HL-60/S4 (cell line): ENCODE data around the gene FAM236A.
"Not testable (repeated sequence)": the region's sequence is repeated elsewhere in the genome, so short reads cannot be mapped to it uniquely, and the experiment has no call there.

Source experiments
- in situ Hi-C: fragments of 300-500 bp; cut with MboI; formaldehyde crosslinking; loops from 2 replicates; pipeline ENCODE4 v1.14.3; 2022; ENCODE audit warnings: low sequenced_read_pairs

Gene FAM236A

GRCh38 chrX:72937906-72938305, at the start of gene FAM236A:
Gene FAM236A (plus strand): TSS chrX:72938206. CDS start chrX:72938263, 57 bp downstream.
- in situ Hi-C loops: not testable (repeated sequence)

- in situ Hi-C loops: not testable (repeated sequence)
Observed at GRCh38 chrX:72889740-72890139, 48.3 kb upstream of the FAM236A start.

DNA sequence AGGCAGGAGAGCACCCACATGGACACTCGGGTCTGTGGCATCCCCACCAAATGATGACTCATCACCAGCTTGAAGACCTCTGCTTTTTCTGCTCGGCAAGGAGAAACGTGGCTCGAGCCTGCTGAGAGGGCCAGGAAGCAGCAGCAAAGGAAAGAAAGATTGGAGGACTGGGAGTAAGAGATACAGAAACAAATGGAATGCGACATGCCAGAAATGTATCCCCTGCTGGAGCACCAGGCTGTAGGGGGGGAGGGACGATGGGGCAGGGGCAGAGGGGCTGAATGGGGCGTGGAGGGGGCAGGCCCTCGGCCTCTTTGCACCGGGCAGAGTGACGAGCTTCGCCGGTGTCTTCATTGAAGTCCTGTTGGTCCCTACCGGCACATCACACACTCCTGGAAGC, 25.7 kb upstream of the FAM236A start, which contains the start of gene FAM236C:
TSS of gene FAM236C (plus strand) at position 301 of the 400 bp plus-strand sequence. CDS start 100 bp downstream, outside the sequence.
- in situ Hi-C loops: not testable (repeated sequence)

DNA sequence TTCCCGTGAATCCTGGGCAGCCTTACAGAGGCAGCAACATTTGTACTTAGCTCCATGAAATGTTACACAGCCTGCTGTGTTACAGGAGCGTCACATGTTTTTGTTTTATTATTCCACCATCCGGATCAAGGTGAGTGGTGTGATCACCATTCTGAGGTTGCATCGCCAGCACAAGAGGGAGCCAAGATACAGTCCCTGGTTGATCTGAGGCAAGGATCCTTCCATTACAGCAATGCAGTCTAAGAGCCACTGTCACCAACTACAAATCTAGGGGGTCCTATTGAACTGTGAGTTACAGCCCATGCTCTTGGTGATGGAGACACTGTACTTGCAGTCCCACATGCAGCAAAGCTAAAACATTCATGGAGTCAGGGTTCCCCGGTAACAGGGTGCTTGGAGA, 21.9 kb upstream of the FAM236A start:
- in situ Hi-C loops: not testable (repeated sequence)

- in situ Hi-C loops: not testable (repeated sequence)
Observed at GRCh38 chrX:72932283-72932682, 5.7 kb upstream of the FAM236A start.

GRCh38 chrX:72936455-72936854, 1.6 kb upstream of the FAM236A start:
- in situ Hi-C loops: not testable (repeated sequence)

GRCh38 chrX:72936882-72937455, 1.0 kb upstream of the FAM236A start:
- in situ Hi-C loops: not testable (repeated sequence)

DNA sequence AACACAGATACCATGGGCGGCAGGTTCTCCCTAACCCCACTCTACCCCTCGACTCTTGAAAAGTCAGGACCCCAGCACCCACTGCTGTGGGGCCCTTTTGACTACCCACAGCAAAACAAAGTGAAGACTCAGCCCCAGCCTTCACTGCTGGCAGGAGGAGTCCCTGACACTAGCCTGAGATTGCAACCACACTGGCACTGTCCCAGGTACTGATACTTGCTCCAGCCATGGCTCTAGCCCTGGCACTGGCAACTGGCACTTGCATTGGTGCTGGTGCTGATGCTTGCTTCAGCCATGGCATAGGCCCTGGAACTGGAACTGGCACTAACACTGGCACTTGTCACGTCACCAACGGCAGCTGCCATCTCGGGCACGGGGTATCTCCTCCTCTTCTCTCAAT, 4.3 kb downstream of the FAM236A start:
- in situ Hi-C loops: not testable (repeated sequence)

DNA sequence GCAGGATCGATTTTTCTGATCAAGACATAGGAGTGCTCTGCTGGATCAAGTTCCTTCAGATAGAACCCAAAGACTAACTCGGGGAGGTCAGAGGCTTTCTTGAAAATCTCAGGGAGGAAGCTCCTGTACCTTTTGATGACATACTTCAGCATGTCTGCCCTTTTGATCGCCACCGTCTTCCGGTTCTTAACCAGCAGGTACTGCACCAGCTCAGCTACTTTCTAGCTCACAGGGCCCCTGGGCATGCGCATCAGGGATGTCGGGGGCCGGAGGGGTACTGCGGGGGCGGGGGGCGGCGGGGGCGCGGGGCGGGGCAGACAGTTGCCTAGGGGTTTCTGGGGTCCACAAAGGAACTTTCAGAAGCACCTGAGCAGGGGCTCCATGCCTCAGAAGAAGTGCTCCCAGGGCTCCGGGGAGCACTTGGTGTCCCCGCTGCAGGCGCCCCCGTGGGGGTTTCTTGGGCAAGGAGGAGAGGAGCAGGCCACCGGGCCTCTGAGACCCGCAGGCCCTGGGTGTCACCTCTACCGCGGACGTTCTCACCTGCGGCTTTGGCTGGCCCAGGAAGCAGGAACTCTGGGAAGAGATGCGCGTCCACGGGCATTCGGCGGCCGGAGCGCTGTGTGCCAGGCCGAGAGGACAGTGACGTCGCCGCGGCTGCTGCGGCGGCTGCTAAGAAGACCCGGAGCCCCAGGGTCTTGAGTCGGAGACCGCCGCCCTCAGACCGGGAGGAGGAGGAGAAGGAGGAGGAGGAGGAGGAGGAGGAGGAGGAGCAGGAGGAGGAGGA, 5.2 kb downstream of the FAM236A start:
- in situ Hi-C loops: not testable (repeated sequence)

GRCh38 chrX:72943819-72944169, 5.8 kb downstream of the FAM236A start, which contains the start of gene DMRTC1:
Gene DMRTC1 (minus strand): TSS chrX:72943837. CDS start chrX:72875694, 68,143 bp downstream.
- in situ Hi-C loops: not testable (repeated sequence)

DNA sequence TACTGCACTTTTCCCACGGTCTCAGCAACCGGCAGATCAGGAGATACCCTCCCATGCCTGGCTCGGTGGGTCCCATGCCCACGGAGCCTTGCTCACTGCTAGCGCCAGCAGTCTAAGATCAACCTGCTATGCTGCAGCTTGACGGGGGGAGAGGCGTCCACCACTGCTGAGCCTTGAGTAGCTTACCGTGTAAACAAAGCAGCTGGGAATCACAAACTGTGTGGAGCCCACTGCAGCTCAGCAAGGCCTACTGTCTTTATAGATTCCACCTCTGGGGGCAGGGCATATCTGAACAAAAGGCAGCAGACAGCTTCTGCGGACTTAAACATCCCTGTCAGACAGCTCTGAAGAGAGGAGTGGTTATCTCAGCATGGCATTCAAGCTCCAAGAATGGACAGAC, 22.0 kb downstream of the FAM236A start:
- in situ Hi-C loops: not testable (repeated sequence)

DNA sequence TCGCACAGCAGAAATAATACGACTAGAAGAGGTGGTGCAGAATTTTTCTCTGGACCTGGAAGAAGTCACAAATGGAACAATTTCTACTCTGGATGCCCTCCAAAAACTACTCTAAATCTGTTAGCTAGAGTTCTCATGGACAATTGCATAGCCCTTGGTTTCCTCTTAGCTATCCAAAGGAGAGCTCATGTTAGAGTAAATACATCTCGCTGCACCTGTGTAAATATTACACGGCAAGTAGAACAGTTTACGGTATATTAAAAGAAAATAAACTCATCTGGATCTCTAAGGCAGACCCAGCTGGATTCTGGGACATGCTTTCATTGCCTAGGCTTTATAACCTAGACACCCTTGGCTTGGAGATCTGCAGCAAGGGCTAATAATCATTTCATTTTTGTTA, 33.9 kb downstream of the FAM236A start:
- in situ Hi-C loops: not testable (repeated sequence)

- in situ Hi-C loops: not testable (repeated sequence)
Observed at GRCh38 chrX:72974885-72975284, 36.9 kb downstream of the FAM236A start.

GRCh38 chrX:72980894-72981469, 43.0 kb downstream of the FAM236A start:
- in situ Hi-C loops: not testable (repeated sequence)
